ENCODE data around the gene PRPF19. TPM values are rescaled to one million over a fixed set of nuclear protein-coding genes. Genes with fewer than 3 reads are reported as not detected.

Gene PRPF19
- total RNA-seq (2021) (135 and 160 TPM in 2 replicates), Bru-seq, nascent RNA (percentile 86 among the genes with signal in this experiment), BruChase-seq, experiment 1, labeled RNA remaining after a 2-hour chase (percentile 83 among the genes with signal in this experiment), BruChase-seq, experiment 2, labeled RNA remaining after a 6-hour chase (percentile 92 among the genes with signal in this experiment)
- long read RNA-seq, partial matches to known transcripts = 0 of 16 reads
- long read RNA-seq, other reads (novel, unspliced or antisense) = 14 of 16 reads

DNA sequence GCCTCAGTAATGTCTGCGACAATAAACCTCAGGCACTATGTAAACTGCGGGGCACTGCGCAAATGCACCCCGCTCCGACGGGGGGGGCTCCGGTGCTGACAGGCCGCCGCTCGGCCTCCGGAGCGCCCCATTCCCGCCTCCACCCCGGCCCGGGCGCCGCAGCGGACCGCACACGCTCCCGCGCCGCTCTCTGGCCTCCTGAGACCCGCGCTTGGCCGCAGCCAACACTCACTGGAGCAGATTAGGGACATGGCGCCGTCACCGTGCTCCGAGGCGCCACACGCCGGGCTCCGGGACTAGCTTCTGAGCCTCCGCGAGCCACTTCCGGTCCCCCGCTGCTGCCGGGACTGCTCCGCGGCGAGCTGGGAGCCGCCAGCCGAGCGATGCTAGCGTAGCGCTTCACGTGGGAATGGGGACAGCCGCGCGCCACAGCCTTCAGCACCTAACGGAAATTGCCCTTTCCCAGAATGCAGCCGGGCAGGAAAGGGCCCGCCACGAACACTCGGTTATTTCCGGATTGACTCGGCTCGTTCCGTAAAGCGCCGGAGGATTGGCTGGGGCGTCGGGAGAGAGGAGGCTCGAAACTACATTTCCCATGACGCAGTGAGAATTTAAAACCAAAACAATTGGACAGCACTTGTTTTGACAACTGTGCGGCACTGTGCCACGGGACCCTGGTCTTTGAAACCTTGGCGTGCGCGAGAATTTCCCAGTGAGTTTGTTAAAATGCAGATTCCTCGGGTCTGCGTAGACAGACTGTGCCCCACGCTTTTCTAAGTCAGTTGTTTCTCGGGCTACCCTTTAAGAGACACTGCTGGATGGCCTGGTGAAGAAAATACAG is at the start of gene PRPF19:
TSS of gene PRPF19 (minus strand) at position 454 of the 841 bp plus-strand sequence. CDS start at position 251, 203 bp downstream.
- H3K4me3 ChIP-seq = peak within 1 kb of the TSS; percentile 90
- intact Hi-C loops (cut with micrococcal nuclease; ENCODE audit: unreplicated experiment) = loop anchor here (1.0 to 5.0 kb wide), 3 partner anchors 65 to 280 kb away; no protein-coding TSS in a partner anchor
- peaks cover 26% of the 10 kb centered on the region for H3F3A ChIP-seq (ENCODE audit: insufficient read depth, low read depth)
- H2AFZ ChIP-seq = peak within 1 kb of the TSS; percentile 89
- H3K4me2 ChIP-seq = peak within 1 kb of the TSS; percentile 97
- no TSS peak for BruUV-seq (replicated peaks)
- peaks cover 27% of the 10 kb centered on the region; the same call in 1 of the 2 replicates for H3K27me3 ChIP-seq (ENCODE audit: insufficient read depth, low read depth)
- peaks cover 44% of the 10 kb centered on the region for H3K79me2 ChIP-seq (ENCODE audit: low read depth)
- peak within 1 kb of the TSS; percentile 81 for H3K27ac ChIP-seq
- H3K9me2 ChIP-seq (ENCODE audit: insufficient read depth) = no peaks in the 10 kb centered on the region
- peaks cover 33% of the 10 kb centered on the region for H4K20me1 ChIP-seq (ENCODE audit: insufficient read depth)
- CTCF ChIA-PET = interaction anchor here (0.6 to 1.5 kb wide), 2 partner anchors 9 to 1799 kb away, joined by 3 to 4 read pairs; partner anchors contain the start of gene FAM111B
- TF ChIP-seq EZH2 (IDR thresholded peaks at IDR 0.05; ENCODE audit: low read depth) = no peak
- TF ChIP-seq, protein P1, sequence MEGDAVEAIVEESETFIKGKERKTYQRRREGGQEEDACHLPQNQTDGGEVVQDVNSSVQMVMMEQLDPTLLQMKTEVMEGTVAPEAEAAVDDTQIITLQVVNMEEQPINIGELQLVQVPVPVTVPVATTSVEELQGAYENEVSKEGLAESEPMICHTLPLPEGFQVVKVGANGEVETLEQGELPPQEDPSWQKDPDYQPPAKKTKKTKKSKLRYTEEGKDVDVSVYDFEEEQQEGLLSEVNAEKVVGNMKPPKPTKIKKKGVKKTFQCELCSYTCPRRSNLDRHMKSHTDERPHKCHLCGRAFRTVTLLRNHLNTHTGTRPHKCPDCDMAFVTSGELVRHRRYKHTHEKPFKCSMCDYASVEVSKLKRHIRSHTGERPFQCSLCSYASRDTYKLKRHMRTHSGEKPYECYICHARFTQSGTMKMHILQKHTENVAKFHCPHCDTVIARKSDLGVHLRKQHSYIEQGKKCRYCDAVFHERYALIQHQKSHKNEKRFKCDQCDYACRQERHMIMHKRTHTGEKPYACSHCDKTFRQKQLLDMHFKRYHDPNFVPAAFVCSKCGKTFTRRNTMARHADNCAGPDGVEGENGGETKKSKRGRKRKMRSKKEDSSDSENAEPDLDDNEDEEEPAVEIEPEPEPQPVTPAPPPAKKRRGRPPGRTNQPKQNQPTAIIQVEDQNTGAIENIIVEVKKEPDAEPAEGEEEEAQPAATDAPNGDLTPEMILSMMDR (conservative IDR thresholded peaks at IDR 0.05) = no peak
- H3K9me3 ChIP-seq (ENCODE audit: insufficient read depth, low read depth) = no peaks in the 10 kb centered on the region
- DNase-seq = peak; percentile 94 to 99
- H3K36me3 ChIP-seq (ENCODE audit: low read depth) = peaks cover 12% of the 10 kb centered on the region
- POLR2A ChIA-PET (ENCODE audit: unreplicated experiment) = interaction anchor here (0.5 to 0.8 kb wide), 3 partner anchors 42 to 255 kb away, joined by 3 to 4 read pairs (median 4); partner anchors contain the start of gene VPS37C
- peaks cover 23% of the 10 kb centered on the region for H3K4me1 ChIP-seq (replicated peaks; ENCODE audit: insufficient read depth)

DNA sequence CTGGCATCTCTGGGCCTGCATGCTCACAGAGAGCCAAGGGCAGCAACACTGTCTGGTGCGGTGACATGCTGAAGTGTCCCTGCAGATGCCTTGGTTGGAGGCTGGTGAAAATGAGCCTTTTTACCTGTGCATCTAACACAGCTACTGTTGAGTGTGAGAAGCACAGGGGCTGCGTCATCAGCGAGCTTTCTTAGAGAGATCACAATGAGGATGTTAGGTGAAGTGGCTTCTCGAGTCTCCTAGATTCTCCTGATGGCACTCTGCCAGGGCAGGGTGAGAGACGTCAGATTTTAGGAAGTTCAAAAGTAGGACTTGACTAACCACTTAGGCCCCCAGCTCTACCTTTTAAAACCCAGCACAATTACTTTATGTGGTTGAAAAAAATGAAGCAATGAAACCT is 49.2 kb upstream of the PRPF19 start:
- Histone ChIP-seq H4K20me1 (ENCODE audit: insufficient read depth) (no peaks in the 10 kb centered on the region), H3K9me2 (ENCODE audit: insufficient read depth) (no peaks in the 10 kb centered on the region), H3K27ac (no peak overlapping the region), H3K4me1 (replicated peaks; ENCODE audit: insufficient read depth) (0 out of 2 replicates have a peak, but pooled peaks cover 4% of the 10 kb centered on the region), H3K9me3 (ENCODE audit: insufficient read depth, low read depth) (no peaks in the 10 kb centered on the region), H3K4me3 (no peak overlapping the region), H3K27me3 (ENCODE audit: insufficient read depth, low read depth) (0 out of 2 replicates have a peak, but pooled peaks cover 2% of the 10 kb centered on the region), H3F3A (ENCODE audit: insufficient read depth, low read depth) (no peaks in the 10 kb centered on the region), H3K4me2 (no peak overlapping the region), H2AFZ (no peak overlapping the region), H3K79me2 (ENCODE audit: low read depth) (no peaks in the 10 kb centered on the region), H3K36me3 (ENCODE audit: low read depth) (no peaks in the 10 kb centered on the region)
- intact Hi-C loops (cut with micrococcal nuclease; ENCODE audit: unreplicated experiment) = no loop called here
- no peak for DNase-seq
- ChIA-PET POLR2A (ENCODE audit: unreplicated experiment) (no interaction called here), CTCF (no interaction called here)
- no peak for TF ChIP-seq EZH2 (IDR thresholded peaks at IDR 0.05; ENCODE audit: low read depth)
- TF ChIP-seq, protein P1 (conservative IDR thresholded peaks at IDR 0.05) = no peak
- no TSS peak for BruUV-seq (replicated peaks)

DNA sequence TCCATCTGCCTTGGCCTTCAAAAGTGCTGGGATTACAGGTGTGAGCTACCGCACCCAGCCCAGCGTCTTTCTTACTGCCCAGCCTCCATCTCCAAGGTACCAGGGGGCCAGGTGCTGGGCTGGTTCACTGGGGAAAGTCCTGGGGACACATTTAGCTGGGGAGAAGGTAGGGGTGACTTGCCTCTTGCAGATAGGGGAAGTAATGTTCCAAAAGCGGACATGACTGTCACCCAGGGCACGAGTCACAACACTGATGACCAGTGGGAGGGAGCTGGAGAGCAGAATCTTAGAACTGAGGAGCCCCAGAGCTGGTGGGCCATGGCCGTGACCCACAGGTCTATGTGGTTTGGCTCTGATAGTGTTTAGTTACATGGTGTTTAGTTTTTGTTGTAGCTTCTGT is 48.0 kb upstream of the PRPF19 start:
- Histone ChIP-seq H2AFZ (no peak overlapping the region), H3F3A (ENCODE audit: insufficient read depth, low read depth) (no peaks in the 10 kb centered on the region), H3K27me3 (ENCODE audit: insufficient read depth, low read depth) (no peaks in the 10 kb centered on the region), H3K9me2 (ENCODE audit: insufficient read depth) (no peaks in the 10 kb centered on the region), H3K79me2 (ENCODE audit: low read depth) (no peaks in the 10 kb centered on the region), H4K20me1 (ENCODE audit: insufficient read depth) (no peaks in the 10 kb centered on the region), H3K36me3 (ENCODE audit: low read depth) (no peaks in the 10 kb centered on the region), H3K4me1 (replicated peaks; ENCODE audit: insufficient read depth) (no peaks in the 10 kb centered on the region), H3K4me2 (no peak overlapping the region), H3K4me3 (no peak overlapping the region), H3K27ac (no peak overlapping the region), H3K9me3 (ENCODE audit: insufficient read depth, low read depth) (no peaks in the 10 kb centered on the region)
- TF ChIP-seq EZH2 (IDR thresholded peaks at IDR 0.05; ENCODE audit: low read depth) = no peak
- TF ChIP-seq, protein P1 (conservative IDR thresholded peaks at IDR 0.05) = no peak
- intact Hi-C loops (cut with micrococcal nuclease; ENCODE audit: unreplicated experiment) = no loop called here
- ChIA-PET POLR2A (ENCODE audit: unreplicated experiment) (no interaction called here), CTCF (no interaction called here)
- no peak for DNase-seq
- no TSS peak for BruUV-seq (replicated peaks)

Measured in PC-9 (cell line).